HEK293 (cell line): ENCODE results near the gene IZUMO4.

Experiments
- CTCF ChIP-seq: fragments of 450-650 bp; formaldehyde crosslinking; IDR thresholded peaks from 2 replicates; pipeline ENCODE4 v1.5.1; 2016; ENCODE audit warnings: missing biosample characterization, missing genetic modification characterization
- REST ChIP-seq: fragments of 450-650 bp; formaldehyde crosslinking; IDR thresholded peaks from 2 replicates; pipeline ENCODE4 v1.5.1; 2016; ENCODE audit warnings: missing biosample characterization, missing genetic modification characterization
- SCRT2 ChIP-seq: fragments of 450-650 bp; formaldehyde crosslinking; IDR thresholded peaks from 2 replicates; pipeline ENCODE4 v1.5.1; 2016; ENCODE audit warnings: missing biosample characterization, missing genetic modification characterization
- TRIM28 ChIP-seq: IDR thresholded peaks from 2 replicates; pipeline ENCODE4 v1.6.1; 2011; ENCODE audit warnings: low read length, control low read depth, borderline replicate concordance
- ZBTB48 ChIP-seq: fragments of 450-650 bp; formaldehyde crosslinking; IDR thresholded peaks from 2 replicates; pipeline ENCODE4 v1.5.1; 2016; ENCODE audit warnings: missing biosample characterization, missing genetic modification characterization
- ZNF274 ChIP-seq, 2 experiments: fragments of 200-500 bp in 1 of 2; fragments of 450-650 bp in 1 of 2; sonication (Bioruptor generic) in 1 of 2; formaldehyde crosslinking in 1 of 2; IDR thresholded peaks; 2 replicates each; pipeline versions ENCODE4 v1.5.1 to v1.6.1; 2014 to 2016; ENCODE audit warnings: borderline replicate concordance in 1 of 2, inconsistent platforms in 1 of 2, low read length in 1 of 2, missing biosample characterization in 1 of 2, missing genetic modification characterization in 1 of 2
- ZNF449 ChIP-seq: fragments of 450-650 bp; formaldehyde crosslinking; IDR thresholded peaks from 2 replicates; pipeline ENCODE4 v1.5.1; 2017; ENCODE audit warnings: missing biosample characterization, mild to moderate bottlenecking, missing genetic modification characterization, moderate library complexity
- ZNF600 ChIP-seq: fragments of 450-650 bp; formaldehyde crosslinking; IDR thresholded peaks from 2 replicates; pipeline ENCODE4 v1.5.1; 2016; ENCODE audit warnings: missing biosample characterization, missing genetic modification characterization
- ZNF639 ChIP-seq: fragments of 450-650 bp; formaldehyde crosslinking; IDR thresholded peaks from 2 replicates; pipeline ENCODE4 v1.5.1; 2016; ENCODE audit warnings: missing biosample characterization, missing genetic modification characterization
- ZNF701 ChIP-seq: fragments of 450-650 bp; formaldehyde crosslinking; IDR thresholded peaks from 2 replicates; pipeline ENCODE4 v1.5.1; 2016; ENCODE audit warnings: missing biosample characterization, missing genetic modification characterization

- TF ChIP-seq REST (tag by site-specific recombination) (no peak), TRIM28 (no peak), ZNF600 (no peak), CTCF (no peak), ZNF274 (IDR thresholded peaks at IDR 0.05; ENCODE audit: low read length) (no peak), ZNF274 (tag by site-specific recombination; IDR thresholded peaks at IDR 0.05; ENCODE audit: borderline replicate concordance) (no peak), ZBTB48 (tag by site-specific recombination) (no peak), ZNF701 (tag by site-specific recombination) (no peak), SCRT2 (tag by site-specific recombination) (no peak), ZNF449 (no peak), ZNF639 (tag by site-specific recombination) (no peak)
Observed at GRCh38 chr19:2058570-2059421, 37.9 kb upstream of the IZUMO4 start.
